GM23338 (cell line): Measurements from ENCODE around the gene KBTBD6. TPM values are rescaled to one million over a fixed set of nuclear protein-coding genes. Genes with fewer than 3 reads are reported as not detected.
"Not testable (repeated sequence)": the region's sequence is repeated elsewhere in the genome, so short reads cannot be mapped to it uniquely, and the experiment has no call there.

Source experiments
- ATAC-seq: fragments of 200-7000 bp; cut with Tn5 transposase; 3 replicates; pipeline ENCODE4 v1.9.1; 2020
- DNase-seq: peaks from one replicate; pipeline ENCODE4 v3.0.0-alpha.2; 2015; ENCODE audit warnings: low spot score
- H2AFZ ChIP-seq: fragments of 200-600 bp; sonication (generic); 2 replicates; pipeline ENCODE4 v1.8.0; 2016; ENCODE audit warnings: antibody characterized with exemption, mild to moderate bottlenecking, moderate library complexity
- H3F3A ChIP-seq: fragments of 200-600 bp; sonication (generic); replicated peaks from 2 replicates; pipeline ENCODE4 v1.8.0; 2017; ENCODE audit warnings: antibody characterized with exemption, mixed run types, low read depth
- H3K27ac ChIP-seq: fragments of 200-600 bp; sonication (generic); 2 replicates; pipeline ENCODE4 v1.6.1; 2016; ENCODE audit warnings: low read depth
- H3K27me3 ChIP-seq: fragments of 200-600 bp; sonication (generic); 2 replicates; pipeline ENCODE4 v1.8.0; 2016; ENCODE audit warnings: mild to moderate bottlenecking, mixed run types, moderate library complexity; ENCODE audit not compliant: insufficient read depth
- H3K36me3 ChIP-seq: fragments of 200-600 bp; sonication (generic); 2 replicates; pipeline ENCODE4 v1.8.0; 2016; ENCODE audit warnings: mild to moderate bottlenecking; ENCODE audit not compliant: insufficient read depth
- H3K4me1 ChIP-seq: fragments of 200-600 bp; sonication (generic); 2 replicates; pipeline ENCODE4 v1.8.0; 2016; ENCODE audit warnings: mild to moderate bottlenecking, moderate library complexity; ENCODE audit not compliant: insufficient read depth
- H3K4me2 ChIP-seq: fragments of 200-600 bp; sonication (generic); 2 replicates; pipeline ENCODE4 v1.7.1; 2017; ENCODE audit warnings: mixed run types
- H3K4me3 ChIP-seq: fragments of 200-600 bp; sonication (generic); 2 replicates; pipeline ENCODE4 v1.6.1; 2016; ENCODE audit warnings: mixed run types
- H3K79me2 ChIP-seq: fragments of 200-600 bp; sonication (generic); replicated peaks from 2 replicates; pipeline ENCODE4 v1.8.0; 2017; ENCODE audit warnings: mild to moderate bottlenecking; ENCODE audit not compliant: insufficient read depth
- H3K9me2 ChIP-seq: fragments of 200-600 bp; sonication (generic); 2 replicates; pipeline ENCODE4 v1.8.0; 2017; ENCODE audit not compliant: insufficient read depth
- H4K20me1 ChIP-seq: fragments of 200-600 bp; sonication (generic); replicated peaks from 2 replicates; pipeline ENCODE4 v1.8.0; 2017; ENCODE audit warnings: mild to moderate bottlenecking; ENCODE audit not compliant: insufficient read depth
- H3K27ac Mint-ChIP-seq: 2 replicates; pipeline ENCODE4 v1.8.0; 2020; ENCODE audit warnings: inconsistent platforms, mild to moderate bottlenecking, moderate library complexity, mixed read lengths
- H3K27me3 Mint-ChIP-seq: 3 replicates; pipeline ENCODE4 v1.8.0; 2022; ENCODE audit warnings: low read depth, mild to moderate bottlenecking, moderate library complexity, mixed read lengths, inconsistent platforms; ENCODE audit not compliant: insufficient read depth, poor library complexity
- H3K36me3 Mint-ChIP-seq: 3 replicates; pipeline ENCODE4 v1.8.0; 2021; ENCODE audit warnings: low read depth, mild to moderate bottlenecking, inconsistent platforms, moderate library complexity, mixed read lengths
- H3K4me1 Mint-ChIP-seq: 3 replicates; pipeline ENCODE4 v1.8.0; 2020; ENCODE audit warnings: mild to moderate bottlenecking, inconsistent platforms, mixed read lengths
- H3K4me3 Mint-ChIP-seq: 3 replicates; pipeline ENCODE4 v1.8.0; 2021; ENCODE audit warnings: moderate library complexity, mild to moderate bottlenecking, inconsistent platforms, mixed read lengths
- H3K9me3 Mint-ChIP-seq: 3 replicates; pipeline ENCODE4 v1.8.0; 2020; ENCODE audit warnings: moderate library complexity, mild to moderate bottlenecking, inconsistent platforms, mixed read lengths
- ETS1 ChIP-seq: IDR thresholded peaks from 2 replicates; pipeline ENCODE4 v1.6.1; 2016; ENCODE audit warnings: antibody characterized with exemption
- EZH2 ChIP-seq: fragments of 200-600 bp; sonication (generic); IDR thresholded peaks from one replicate; pipeline ENCODE4 v1.8.0; 2017; ENCODE audit warnings: antibody characterized with exemption, mild to moderate bottlenecking, low read depth; ENCODE audit not compliant: unreplicated experiment
- NANOG ChIP-seq: IDR thresholded peaks from 2 replicates; pipeline ENCODE4 v1.6.1; 2016; ENCODE audit warnings: antibody characterized with exemption, borderline replicate concordance
- POLR2AphosphoS5 ChIP-seq: IDR thresholded peaks from 2 replicates; pipeline ENCODE4 v1.6.1; 2016; ENCODE audit warnings: antibody characterized with exemption, low read depth
- ZNF114 ChIP-seq: fragments of 250-450 bp; sonication (Bioruptor Pico); IDR thresholded peaks from 2 replicates; pipeline ENCODE4 v1.5.0; 2020; ENCODE audit warnings: mild to moderate bottlenecking, moderate library complexity
- ZNF331 ChIP-seq: fragments of 250-450 bp; sonication (Bioruptor Pico); IDR thresholded peaks from 2 replicates; pipeline ENCODE4 v1.5.0; 2020; ENCODE audit warnings: low read depth, mild to moderate bottlenecking, moderate library complexity
- polyA plus RNA-seq: library from polyadenylated mRNA; unstranded; fragments of >200 nt; fragmentation: Nextera tagmentation; extraction: Ambion mirVana; gene quantifications from 2 replicates; pipeline ENCODE4 v1.2.1, GENCODE V29; 2016
- total RNA-seq: library from RNA; depleted of rRNA; stranded (reverse); fragments of >200 nt; shearing (Covaris generic); gene quantifications from 2 replicates; pipeline ENCODE4 v1.2.3, GENCODE V29; 2014
- TF ChIP-seq, protein P1 (sequence below): IDR thresholded peaks from one replicate; pipeline ENCODE4 v1.6.1; 2018; ENCODE audit warnings: antibody characterized with exemption; ENCODE audit not compliant: unreplicated experiment
- TF ChIP-seq, protein P2 (sequence below): fragments of 250-450 bp; sonication (Bioruptor Pico); IDR thresholded peaks from 2 replicates; pipeline ENCODE4 v1.5.0; 2020; ENCODE audit warnings: mild to moderate bottlenecking, moderate library complexity

Gene KBTBD6
- total and polyA plus RNA-seq, 2 experiments from 2014 or later = 5.7 to 13.5 TPM

GRCh38 chr13:41175576-41175975, 43.0 kb upstream of the KBTBD6 start:
- H3K4me3 ChIP-seq, H2AFZ ChIP-seq, H3K27ac ChIP-seq, H3K27me3 Mint-ChIP-seq, DNase-seq, H3K4me1 ChIP-seq, ATAC-seq, H3K9me2 ChIP-seq, H3F3A ChIP-seq, H3K4me1 Mint-ChIP-seq, H3K27me3 ChIP-seq, H3K79me2 ChIP-seq, H4K20me1 ChIP-seq, H3K36me3 ChIP-seq, H3K4me2 ChIP-seq, H3K27ac Mint-ChIP-seq, H3K4me3 Mint-ChIP-seq: not testable (repeated sequence)
- TF ChIP-seq ZNF331 (CRISPR knock-in tag) = peak; percentile 79
- peaks cover 37% of the 10 kb centered on the region for H3K36me3 Mint-ChIP-seq
- peaks cover 43% of the 10 kb centered on the region for H3K9me3 Mint-ChIP-seq

- no peak overlapping the region for H3K27ac ChIP-seq
- Mint-ChIP-seq H3K27me3 (peaks cover 2% of the 10 kb centered on the region), H3K9me3 (no peaks in the 10 kb centered on the region), H3K36me3 (no peaks in the 10 kb centered on the region), H3K27ac (no peak overlapping the region), H3K4me1 (peaks cover 34% of the 10 kb centered on the region), H3K4me3 (no peak overlapping the region)
- DNase-seq = no peak
- H3K4me3 ChIP-seq = no peak overlapping the region
- no peak for ATAC-seq
- H2AFZ ChIP-seq = no peak overlapping the region
- TF ChIP-seq EZH2 (no peak), NANOG (no peak), ETS1 (no peak), ZNF114 (CRISPR knock-in tag) (no peak), POLR2AphosphoS5 (no peak)
- TF ChIP-seq, protein P1, sequence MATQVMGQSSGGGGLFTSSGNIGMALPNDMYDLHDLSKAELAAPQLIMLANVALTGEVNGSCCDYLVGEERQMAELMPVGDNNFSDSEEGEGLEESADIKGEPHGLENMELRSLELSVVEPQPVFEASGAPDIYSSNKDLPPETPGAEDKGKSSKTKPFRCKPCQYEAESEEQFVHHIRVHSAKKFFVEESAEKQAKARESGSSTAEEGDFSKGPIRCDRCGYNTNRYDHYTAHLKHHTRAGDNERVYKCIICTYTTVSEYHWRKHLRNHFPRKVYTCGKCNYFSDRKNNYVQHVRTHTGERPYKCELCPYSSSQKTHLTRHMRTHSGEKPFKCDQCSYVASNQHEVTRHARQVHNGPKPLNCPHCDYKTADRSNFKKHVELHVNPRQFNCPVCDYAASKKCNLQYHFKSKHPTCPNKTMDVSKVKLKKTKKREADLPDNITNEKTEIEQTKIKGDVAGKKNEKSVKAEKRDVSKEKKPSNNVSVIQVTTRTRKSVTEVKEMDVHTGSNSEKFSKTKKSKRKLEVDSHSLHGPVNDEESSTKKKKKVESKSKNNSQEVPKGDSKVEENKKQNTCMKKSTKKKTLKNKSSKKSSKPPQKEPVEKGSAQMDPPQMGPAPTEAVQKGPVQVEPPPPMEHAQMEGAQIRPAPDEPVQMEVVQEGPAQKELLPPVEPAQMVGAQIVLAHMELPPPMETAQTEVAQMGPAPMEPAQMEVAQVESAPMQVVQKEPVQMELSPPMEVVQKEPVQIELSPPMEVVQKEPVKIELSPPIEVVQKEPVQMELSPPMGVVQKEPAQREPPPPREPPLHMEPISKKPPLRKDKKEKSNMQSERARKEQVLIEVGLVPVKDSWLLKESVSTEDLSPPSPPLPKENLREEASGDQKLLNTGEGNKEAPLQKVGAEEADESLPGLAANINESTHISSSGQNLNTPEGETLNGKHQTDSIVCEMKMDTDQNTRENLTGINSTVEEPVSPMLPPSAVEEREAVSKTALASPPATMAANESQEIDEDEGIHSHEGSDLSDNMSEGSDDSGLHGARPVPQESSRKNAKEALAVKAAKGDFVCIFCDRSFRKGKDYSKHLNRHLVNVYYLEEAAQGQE = no peak
- TF ChIP-seq, protein P2, sequence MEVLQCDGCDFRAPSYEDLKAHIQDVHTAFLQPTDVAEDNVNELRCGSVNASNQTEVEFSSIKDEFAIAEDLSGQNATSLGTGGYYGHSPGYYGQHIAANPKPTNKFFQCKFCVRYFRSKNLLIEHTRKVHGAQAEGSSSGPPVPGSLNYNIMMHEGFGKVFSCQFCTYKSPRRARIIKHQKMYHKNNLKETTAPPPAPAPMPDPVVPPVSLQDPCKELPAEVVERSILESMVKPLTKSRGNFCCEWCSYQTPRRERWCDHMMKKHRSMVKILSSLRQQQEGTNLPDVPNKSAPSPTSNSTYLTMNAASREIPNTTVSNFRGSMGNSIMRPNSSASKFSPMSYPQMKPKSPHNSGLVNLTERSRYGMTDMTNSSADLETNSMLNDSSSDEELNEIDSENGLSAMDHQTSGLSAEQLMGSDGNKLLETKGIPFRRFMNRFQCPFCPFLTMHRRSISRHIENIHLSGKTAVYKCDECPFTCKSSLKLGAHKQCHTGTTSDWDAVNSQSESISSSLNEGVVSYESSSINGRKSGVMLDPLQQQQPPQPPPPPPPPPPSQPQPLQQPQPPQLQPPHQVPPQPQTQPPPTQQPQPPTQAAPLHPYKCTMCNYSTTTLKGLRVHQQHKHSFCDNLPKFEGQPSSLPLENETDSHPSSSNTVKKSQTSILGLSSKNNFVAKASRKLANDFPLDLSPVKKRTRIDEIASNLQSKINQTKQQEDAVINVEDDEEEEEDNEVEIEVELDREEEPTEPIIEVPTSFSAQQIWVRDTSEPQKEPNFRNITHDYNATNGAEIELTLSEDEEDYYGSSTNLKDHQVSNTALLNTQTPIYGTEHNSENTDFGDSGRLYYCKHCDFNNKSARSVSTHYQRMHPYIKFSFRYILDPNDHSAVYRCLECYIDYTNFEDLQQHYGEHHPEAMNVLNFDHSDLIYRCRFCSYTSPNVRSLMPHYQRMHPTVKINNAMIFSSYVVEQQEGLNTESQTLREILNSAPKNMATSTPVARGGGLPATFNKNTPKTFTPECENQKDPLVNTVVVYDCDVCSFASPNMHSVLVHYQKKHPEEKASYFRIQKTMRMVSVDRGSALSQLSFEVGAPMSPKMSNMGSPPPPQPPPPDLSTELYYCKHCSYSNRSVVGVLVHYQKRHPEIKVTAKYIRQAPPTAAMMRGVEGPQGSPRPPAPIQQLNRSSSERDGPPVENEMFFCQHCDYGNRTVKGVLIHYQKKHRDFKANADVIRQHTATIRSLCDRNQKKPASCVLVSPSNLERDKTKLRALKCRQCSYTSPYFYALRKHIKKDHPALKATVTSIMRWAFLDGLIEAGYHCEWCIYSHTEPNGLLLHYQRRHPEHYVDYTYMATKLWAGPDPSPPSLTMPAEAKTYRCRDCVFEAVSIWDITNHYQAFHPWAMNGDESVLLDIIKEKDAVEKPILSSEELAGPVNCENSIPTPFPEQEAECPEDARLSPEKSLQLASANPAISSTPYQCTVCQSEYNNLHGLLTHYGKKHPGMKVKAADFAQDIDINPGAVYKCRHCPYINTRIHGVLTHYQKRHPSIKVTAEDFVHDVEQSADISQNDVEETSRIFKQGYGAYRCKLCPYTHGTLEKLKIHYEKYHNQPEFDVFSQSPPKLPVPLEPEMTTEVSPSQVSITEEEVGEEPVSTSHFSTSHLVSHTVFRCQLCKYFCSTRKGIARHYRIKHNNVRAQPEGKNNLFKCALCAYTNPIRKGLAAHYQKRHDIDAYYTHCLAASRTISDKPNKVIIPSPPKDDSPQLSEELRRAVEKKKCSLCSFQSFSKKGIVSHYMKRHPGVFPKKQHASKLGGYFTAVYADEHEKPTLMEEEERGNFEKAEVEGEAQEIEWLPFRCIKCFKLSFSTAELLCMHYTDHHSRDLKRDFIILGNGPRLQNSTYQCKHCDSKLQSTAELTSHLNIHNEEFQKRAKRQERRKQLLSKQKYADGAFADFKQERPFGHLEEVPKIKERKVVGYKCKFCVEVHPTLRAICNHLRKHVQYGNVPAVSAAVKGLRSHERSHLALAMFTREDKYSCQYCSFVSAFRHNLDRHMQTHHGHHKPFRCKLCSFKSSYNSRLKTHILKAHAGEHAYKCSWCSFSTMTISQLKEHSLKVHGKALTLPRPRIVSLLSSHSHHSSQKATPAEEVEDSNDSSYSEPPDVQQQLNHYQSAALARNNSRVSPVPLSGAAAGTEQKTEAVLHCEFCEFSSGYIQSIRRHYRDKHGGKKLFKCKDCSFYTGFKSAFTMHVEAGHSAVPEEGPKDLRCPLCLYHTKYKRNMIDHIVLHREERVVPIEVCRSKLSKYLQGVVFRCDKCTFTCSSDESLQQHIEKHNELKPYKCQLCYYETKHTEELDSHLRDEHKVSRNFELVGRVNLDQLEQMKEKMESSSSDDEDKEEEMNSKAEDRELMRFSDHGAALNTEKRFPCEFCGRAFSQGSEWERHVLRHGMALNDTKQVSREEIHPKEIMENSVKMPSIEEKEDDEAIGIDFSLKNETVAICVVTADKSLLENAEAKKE (CRISPR knock-in tag) = no peak
- no peaks in the 10 kb centered on the region for H3K27me3 ChIP-seq
- no peaks in the 10 kb centered on the region for H3K79me2 ChIP-seq
- H3K9me2 ChIP-seq = no peaks in the 10 kb centered on the region
- no peak overlapping the region for H3K4me2 ChIP-seq
- no peaks in the 10 kb centered on the region for H3K36me3 ChIP-seq
- H3F3A ChIP-seq = no peaks in the 10 kb centered on the region
- no peaks in the 10 kb centered on the region for H4K20me1 ChIP-seq
- peaks cover 44% of the 10 kb centered on the region for H3K4me1 ChIP-seq
These were observed 29.5 kb upstream of the KBTBD6 start for GRCh38 chr13:41162151-41162550.
